ENCODE measurements around the gene SRC. TPM values are rescaled to one million over a fixed set of nuclear protein-coding genes. Genes with fewer than 3 reads are reported as not detected.

The SRC gene
- total RNA-seq, 6 experiments from 2014 or later, result 22.0 to 35.6 (median 24.6) TPM

- no peaks in the 10 kb centered on the region for H3K36me3 Mint-ChIP-seq (ENCODE audit: low read depth)
- H3K27me3 Mint-ChIP-seq (ENCODE audit: insufficient read depth), result peaks cover 3% of the 10 kb centered on the region; the same call in 1 of the 2 replicates
- no peaks in the 10 kb centered on the region for H3K4me1 Mint-ChIP-seq (ENCODE audit: low read depth)
- no peak overlapping the region for H3K4me3 Mint-ChIP-seq
- no peak overlapping the region for H3K27ac Mint-ChIP-seq
- no peak for DNase-seq
- no peaks in the 10 kb centered on the region for H3K9me3 Mint-ChIP-seq
- TF ChIP-seq CTCF (IDR thresholded peaks at IDR 0.05), result no peak
Observed at GRCh38 chr20:37430044-37430443, 84.1 kb downstream of the SRC start.

DNA sequence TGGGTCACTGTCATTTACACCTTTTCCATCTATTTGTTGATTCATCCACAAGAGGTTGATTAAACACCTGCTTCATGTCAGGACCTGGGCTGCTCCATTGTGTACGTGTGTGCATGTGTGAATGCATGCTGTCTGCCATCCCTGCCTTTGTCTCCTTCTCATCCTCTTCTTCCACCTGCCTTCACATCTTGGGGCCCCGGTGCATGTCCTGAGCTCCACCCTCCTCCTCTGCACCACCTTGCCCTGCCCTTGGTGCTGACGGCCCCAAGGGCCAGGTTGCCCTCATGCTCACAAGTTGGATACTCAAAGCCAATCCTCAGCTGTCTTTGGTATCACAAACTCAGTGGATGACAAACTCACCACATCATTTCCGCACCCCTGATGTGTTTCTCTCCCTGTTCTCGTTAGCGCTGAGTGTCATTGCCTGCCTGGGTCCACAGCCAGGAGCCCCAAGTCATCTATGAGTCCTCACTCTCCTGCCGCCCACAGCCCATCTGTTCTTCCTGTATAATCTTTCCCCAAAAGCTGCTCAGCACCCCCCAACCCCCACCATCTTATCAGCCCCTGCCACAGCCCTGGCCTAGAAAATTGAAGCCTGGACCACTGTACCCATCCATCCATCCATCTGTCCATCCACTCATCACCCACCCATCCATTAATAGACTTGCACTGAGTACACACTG, 85.0 kb downstream of the SRC start:
- no peaks in the 10 kb centered on the region for H3K9me3 Mint-ChIP-seq
- H3K4me3 Mint-ChIP-seq, result no peak overlapping the region
- no peak for TF ChIP-seq CTCF (IDR thresholded peaks at IDR 0.05)

GRCh38 chr20:37431786-37432185, 85.8 kb downstream of the SRC start:
- no peak for TF ChIP-seq CTCF (IDR thresholded peaks at IDR 0.05)
- H3K4me1 Mint-ChIP-seq (ENCODE audit: low read depth), result no peaks in the 10 kb centered on the region
- DNase-seq, result no peak
- H3K27ac Mint-ChIP-seq, result no peak overlapping the region
- no peaks in the 10 kb centered on the region for H3K36me3 Mint-ChIP-seq (ENCODE audit: low read depth)
- H3K9me3 Mint-ChIP-seq, result no peaks in the 10 kb centered on the region
- no peak overlapping the region for H3K4me3 Mint-ChIP-seq
- peaks cover 2% of the 10 kb centered on the region; the same call in 1 of the 2 replicates for H3K27me3 Mint-ChIP-seq (ENCODE audit: insufficient read depth)

More for the DNA sequence above, 85.0 kb downstream of the SRC start:
- Mint-ChIP-seq H3K4me1 (ENCODE audit: low read depth) (no peaks in the 10 kb centered on the region), H3K27ac (no peak overlapping the region), H3K36me3 (ENCODE audit: low read depth) (no peaks in the 10 kb centered on the region), H3K27me3 (ENCODE audit: insufficient read depth) (no peaks in the 10 kb centered on the region)
- DNase-seq, result no peak

GRCh38 chr20:37432606-37433005, 86.7 kb downstream of the SRC start:
- Mint-ChIP-seq H3K4me3 (no peak overlapping the region), H3K4me1 (ENCODE audit: low read depth) (no peaks in the 10 kb centered on the region), H3K36me3 (ENCODE audit: low read depth) (no peaks in the 10 kb centered on the region), H3K27ac (no peak overlapping the region), H3K27me3 (ENCODE audit: insufficient read depth) (peaks cover 6% of the 10 kb centered on the region; the same call in 1 of the 2 replicates), H3K9me3 (no peaks in the 10 kb centered on the region)
- no peak for DNase-seq
- no peak for TF ChIP-seq CTCF (IDR thresholded peaks at IDR 0.05)

DNA sequence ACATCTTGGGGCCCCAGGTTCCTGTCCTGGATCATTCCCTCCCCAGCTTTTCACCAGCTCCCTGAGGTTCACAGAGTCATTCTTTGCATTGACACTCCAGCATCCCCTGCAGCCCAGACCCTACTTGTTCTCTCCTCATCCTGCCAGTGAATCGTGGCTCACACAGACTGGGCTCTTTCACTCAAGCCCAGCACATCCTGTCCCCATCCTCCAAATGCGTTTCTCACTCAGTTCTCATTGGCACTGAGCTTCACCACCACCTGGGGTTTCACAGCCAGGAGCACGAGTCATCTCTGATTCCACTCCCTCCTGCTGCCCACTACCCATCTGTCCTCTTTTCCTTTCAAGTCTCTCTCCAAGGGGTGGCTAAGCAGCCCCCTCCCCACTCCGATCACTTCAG, 89.7 kb downstream of the SRC start:
- H3K27ac Mint-ChIP-seq, result no peak overlapping the region
- no peak for DNase-seq
- H3K4me3 Mint-ChIP-seq, result no peak overlapping the region
- no peak for TF ChIP-seq CTCF (IDR thresholded peaks at IDR 0.05)
- H3K9me3 Mint-ChIP-seq, result no peaks in the 10 kb centered on the region
- H3K4me1 Mint-ChIP-seq (ENCODE audit: low read depth), result no peaks in the 10 kb centered on the region
- peaks cover 23% of the 10 kb centered on the region for H3K27me3 Mint-ChIP-seq (ENCODE audit: insufficient read depth)
- no peaks in the 10 kb centered on the region for H3K36me3 Mint-ChIP-seq (ENCODE audit: low read depth)
